ENCODE results near the gene SMAD5.

The SMAD5 gene

DNA sequence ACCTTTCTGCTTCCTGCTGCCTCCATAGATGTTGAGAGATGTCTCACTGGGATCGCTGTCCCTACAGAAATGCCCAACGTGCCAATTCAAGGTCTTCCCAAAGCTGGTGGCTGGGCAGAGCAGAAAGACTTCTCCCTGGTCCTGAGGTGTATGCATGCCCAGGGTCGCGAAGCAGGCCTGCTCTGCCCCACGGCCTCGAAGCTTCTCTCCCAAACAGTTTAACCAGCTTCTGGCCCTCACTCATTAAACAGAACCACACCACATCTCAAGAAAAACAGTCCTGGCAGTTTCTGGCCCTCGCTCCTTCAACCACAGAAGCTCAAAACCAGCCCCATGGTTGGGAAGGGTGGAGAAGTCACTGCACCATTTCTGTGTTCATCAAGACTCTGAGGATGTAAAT, 75.0 kb downstream of the SMAD5 start:
- Histone ChIP-seq H3K4me3 (ENCODE audit: low read depth in 1 of 2, low read length in 1 of 2) (no peak overlapping the region), H3K36me3 (no peaks in the 10 kb centered on the region)
- TF ChIP-seq, protein P1, sequence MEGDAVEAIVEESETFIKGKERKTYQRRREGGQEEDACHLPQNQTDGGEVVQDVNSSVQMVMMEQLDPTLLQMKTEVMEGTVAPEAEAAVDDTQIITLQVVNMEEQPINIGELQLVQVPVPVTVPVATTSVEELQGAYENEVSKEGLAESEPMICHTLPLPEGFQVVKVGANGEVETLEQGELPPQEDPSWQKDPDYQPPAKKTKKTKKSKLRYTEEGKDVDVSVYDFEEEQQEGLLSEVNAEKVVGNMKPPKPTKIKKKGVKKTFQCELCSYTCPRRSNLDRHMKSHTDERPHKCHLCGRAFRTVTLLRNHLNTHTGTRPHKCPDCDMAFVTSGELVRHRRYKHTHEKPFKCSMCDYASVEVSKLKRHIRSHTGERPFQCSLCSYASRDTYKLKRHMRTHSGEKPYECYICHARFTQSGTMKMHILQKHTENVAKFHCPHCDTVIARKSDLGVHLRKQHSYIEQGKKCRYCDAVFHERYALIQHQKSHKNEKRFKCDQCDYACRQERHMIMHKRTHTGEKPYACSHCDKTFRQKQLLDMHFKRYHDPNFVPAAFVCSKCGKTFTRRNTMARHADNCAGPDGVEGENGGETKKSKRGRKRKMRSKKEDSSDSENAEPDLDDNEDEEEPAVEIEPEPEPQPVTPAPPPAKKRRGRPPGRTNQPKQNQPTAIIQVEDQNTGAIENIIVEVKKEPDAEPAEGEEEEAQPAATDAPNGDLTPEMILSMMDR (IDR thresholded peaks at IDR 0.05), result no peak

DNA sequence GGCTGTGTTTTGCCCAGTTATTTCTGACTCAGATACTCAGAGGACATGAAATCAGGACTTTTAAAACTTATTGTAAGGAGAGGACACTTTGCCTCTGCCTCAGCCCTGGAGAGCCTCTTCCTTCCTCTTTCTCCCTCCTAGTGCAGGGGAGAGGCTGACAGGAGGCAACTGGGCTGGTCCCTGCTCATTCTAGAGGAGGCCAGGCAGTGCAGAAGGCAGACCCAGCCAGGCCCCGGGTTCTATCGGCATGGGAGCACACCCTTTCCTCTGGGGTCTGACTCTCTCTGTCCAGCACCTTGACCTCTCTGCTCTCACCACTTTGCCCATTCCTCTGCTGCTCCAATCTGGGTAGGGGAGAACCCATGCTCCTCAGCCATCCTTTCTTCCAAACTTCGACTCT, 76.3 kb downstream of the SMAD5 start:
- no peak overlapping the region for H3K27ac ChIP-seq
- TF ChIP-seq, protein P1 (IDR thresholded peaks at IDR 0.05), result no peak
- H3K9me3 ChIP-seq, result no peaks in the 10 kb centered on the region
- H3K36me3 ChIP-seq, result no peaks in the 10 kb centered on the region
- no peaks in the 10 kb centered on the region for H3K4me1 ChIP-seq (ENCODE audit: control insufficient read depth in 1 of 2, insufficient read depth in 1 of 2, low read depth in 1 of 2, low read length in 1 of 2)
- H3K27me3 ChIP-seq, result peaks cover 48% of the 10 kb centered on the region
- no peak overlapping the region for H3K4me3 ChIP-seq (ENCODE audit: low read depth in 1 of 2, low read length in 1 of 2)

More for the DNA sequence above, 75.0 kb downstream of the SMAD5 start:
- Histone ChIP-seq H3K27me3 (peaks cover 48% of the 10 kb centered on the region), H3K9me3 (no peaks in the 10 kb centered on the region), H3K27ac (no peak overlapping the region), H3K4me1 (ENCODE audit: control insufficient read depth in 1 of 2, insufficient read depth in 1 of 2, low read depth in 1 of 2, low read length in 1 of 2) (no peaks in the 10 kb centered on the region)

DNA sequence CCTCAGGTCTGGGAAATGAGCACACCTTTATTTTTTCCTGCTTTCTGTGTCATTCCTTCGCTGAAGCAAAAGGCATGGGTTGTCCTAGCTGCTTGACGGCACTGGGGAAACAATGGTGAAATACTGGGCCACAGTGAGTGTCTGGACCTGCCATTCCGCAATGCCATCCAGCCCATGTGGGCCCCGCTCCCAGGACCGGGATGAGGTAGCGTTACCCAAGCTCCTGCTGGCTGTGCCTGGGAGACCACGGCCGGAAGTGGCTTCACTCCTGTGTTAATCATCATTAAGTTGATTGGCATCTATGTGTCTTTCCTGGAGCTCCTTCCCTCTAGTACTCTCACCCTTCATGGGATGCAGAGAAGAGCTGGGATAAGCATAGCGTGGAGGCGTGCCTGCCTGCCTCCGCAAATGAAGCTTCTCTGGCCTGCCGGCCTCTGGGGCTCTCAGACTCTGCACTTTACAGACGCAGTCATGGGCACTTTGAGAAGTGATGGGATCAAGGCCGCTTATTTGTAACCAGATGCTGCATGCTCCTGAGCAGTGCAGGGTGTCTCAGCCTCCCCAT, 76.8 kb downstream of the SMAD5 start:
- H3K4me3 ChIP-seq (ENCODE audit: low read depth in 1 of 2, low read length in 1 of 2), result no peak overlapping the region
- H3K4me1 ChIP-seq (ENCODE audit: control insufficient read depth in 1 of 2, insufficient read depth in 1 of 2, low read depth in 1 of 2, low read length in 1 of 2), result no peaks in the 10 kb centered on the region
- peaks cover 43% of the 10 kb centered on the region for H3K27me3 ChIP-seq
- TF ChIP-seq, protein P1 (IDR thresholded peaks at IDR 0.05), result no peak
- H3K9me3 ChIP-seq, result no peaks in the 10 kb centered on the region
- H3K27ac ChIP-seq, result no peak overlapping the region
- H3K36me3 ChIP-seq, result no peaks in the 10 kb centered on the region

DNA sequence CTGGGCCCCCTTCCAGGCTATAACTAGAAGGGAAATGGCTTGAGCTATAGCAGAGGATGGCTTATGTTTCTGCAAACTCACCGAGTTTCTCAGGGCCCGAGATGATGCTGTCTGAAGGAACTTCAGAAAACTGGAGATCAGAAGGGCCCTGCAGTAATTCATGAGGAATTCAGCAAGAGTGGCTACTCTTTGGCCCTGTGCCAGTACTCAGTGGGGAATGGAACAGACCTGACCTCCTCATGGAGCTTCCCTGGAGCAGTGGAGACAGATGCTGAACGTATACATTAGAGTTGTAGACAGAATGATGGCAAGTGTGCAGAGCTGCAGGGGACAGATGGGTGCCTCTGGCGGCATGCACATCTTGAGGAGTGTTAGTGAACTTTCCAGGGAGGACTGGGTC, 77.6 kb downstream of the SMAD5 start:
- no peaks in the 10 kb centered on the region for H3K36me3 ChIP-seq
- no peaks in the 10 kb centered on the region for H3K9me3 ChIP-seq
- H3K4me3 ChIP-seq (ENCODE audit: low read depth in 1 of 2, low read length in 1 of 2), result no peak overlapping the region
- H3K27me3 ChIP-seq, result peaks cover 41% of the 10 kb centered on the region
- no peaks in the 10 kb centered on the region for H3K4me1 ChIP-seq (ENCODE audit: control insufficient read depth in 1 of 2, insufficient read depth in 1 of 2, low read depth in 1 of 2, low read length in 1 of 2)
- no peak overlapping the region for H3K27ac ChIP-seq
- TF ChIP-seq, protein P1 (IDR thresholded peaks at IDR 0.05), result no peak

DNA sequence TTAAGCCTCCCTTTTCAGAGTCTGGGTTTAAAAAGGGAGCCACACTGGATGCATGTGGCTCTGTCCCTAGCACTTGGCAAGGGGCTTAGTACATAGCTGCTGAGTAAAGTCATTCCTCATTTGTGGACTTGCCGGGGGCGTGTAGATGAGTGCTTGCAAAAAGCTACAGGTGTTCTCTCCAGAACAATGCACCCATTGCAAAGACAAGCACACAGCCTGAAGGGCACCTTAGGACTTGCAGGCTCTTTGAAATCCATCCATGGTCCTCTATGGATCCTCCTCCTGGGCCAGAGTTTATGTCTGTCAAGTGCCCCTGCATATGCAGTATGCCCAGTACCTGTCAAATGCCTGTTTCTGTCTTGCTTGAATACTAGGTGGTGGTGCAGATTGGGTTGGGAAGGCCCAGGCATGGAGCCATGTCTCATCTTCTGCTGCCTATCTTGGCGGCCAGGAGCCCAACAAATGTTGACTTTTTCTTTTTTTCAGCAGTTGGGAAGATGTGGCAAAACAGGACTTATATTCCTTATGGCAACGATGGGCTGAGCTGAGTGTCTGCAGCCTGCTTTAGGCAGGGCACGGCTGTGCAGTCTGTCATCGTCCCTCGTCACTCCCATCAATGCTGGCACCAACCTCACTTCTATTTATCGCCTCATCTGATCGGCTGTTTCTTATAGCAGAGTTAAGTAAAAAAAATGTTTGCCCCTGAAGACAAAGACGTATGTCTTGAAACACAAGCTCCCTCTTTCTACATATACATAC, 78.8 kb downstream of the SMAD5 start:
- H3K4me3 ChIP-seq (ENCODE audit: low read depth in 1 of 2, low read length in 1 of 2), result no peak overlapping the region
- no peaks in the 10 kb centered on the region for H3K9me3 ChIP-seq
- H3K4me1 ChIP-seq (ENCODE audit: control insufficient read depth in 1 of 2, insufficient read depth in 1 of 2, low read depth in 1 of 2, low read length in 1 of 2), result no peaks in the 10 kb centered on the region
- peaks cover 41% of the 10 kb centered on the region for H3K27me3 ChIP-seq
- TF ChIP-seq, protein P1 (IDR thresholded peaks at IDR 0.05), result no peak
- H3K36me3 ChIP-seq, result no peaks in the 10 kb centered on the region
- H3K27ac ChIP-seq, result no peak overlapping the region
